Epithelial cell of proximal tubule (primary cell): ENCODE data around the gene PLD4. TPM values are rescaled to one million over a fixed set of nuclear protein-coding genes. Genes with fewer than 3 reads are reported as not detected.
"Not testable (repeated sequence)": the region's sequence is repeated elsewhere in the genome, so short reads cannot be mapped to it uniquely, and the experiment has no call there.

Source experiments
- DNase-seq: peaks from one replicate; pipeline ENCODE4 v3.0.0-alpha.2; 2011; ENCODE audit warnings: low read depth
- H3K4me3 ChIP-seq: 2 replicates; pipeline ENCODE4 v1.5.1; 2011; ENCODE audit warnings: low read depth, mild to moderate bottlenecking, low read length
- total RNA-seq: library from RNA; depleted of rRNA; stranded (reverse); fragments of >200 nt; gene quantifications from 2 replicates; pipeline ENCODE4 v1.2.3, GENCODE V29; 2015
- TF ChIP-seq, protein P1 (sequence below): conservative IDR thresholded peaks from 2 replicates; pipeline ENCODE4 v1.5.1; 2012; ENCODE audit warnings: low read depth, mild to moderate bottlenecking, low read length

The PLD4 gene
- total RNA-seq, 1 donor from 2014 or later, result not detected

GRCh38 chr14:104942586-104942985 is 17.9 kb downstream of the PLD4 start:
- H3K4me3 ChIP-seq, result no peak overlapping the region
- TF ChIP-seq, protein P1, sequence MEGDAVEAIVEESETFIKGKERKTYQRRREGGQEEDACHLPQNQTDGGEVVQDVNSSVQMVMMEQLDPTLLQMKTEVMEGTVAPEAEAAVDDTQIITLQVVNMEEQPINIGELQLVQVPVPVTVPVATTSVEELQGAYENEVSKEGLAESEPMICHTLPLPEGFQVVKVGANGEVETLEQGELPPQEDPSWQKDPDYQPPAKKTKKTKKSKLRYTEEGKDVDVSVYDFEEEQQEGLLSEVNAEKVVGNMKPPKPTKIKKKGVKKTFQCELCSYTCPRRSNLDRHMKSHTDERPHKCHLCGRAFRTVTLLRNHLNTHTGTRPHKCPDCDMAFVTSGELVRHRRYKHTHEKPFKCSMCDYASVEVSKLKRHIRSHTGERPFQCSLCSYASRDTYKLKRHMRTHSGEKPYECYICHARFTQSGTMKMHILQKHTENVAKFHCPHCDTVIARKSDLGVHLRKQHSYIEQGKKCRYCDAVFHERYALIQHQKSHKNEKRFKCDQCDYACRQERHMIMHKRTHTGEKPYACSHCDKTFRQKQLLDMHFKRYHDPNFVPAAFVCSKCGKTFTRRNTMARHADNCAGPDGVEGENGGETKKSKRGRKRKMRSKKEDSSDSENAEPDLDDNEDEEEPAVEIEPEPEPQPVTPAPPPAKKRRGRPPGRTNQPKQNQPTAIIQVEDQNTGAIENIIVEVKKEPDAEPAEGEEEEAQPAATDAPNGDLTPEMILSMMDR, result no peak
- no peak for DNase-seq

DNA sequence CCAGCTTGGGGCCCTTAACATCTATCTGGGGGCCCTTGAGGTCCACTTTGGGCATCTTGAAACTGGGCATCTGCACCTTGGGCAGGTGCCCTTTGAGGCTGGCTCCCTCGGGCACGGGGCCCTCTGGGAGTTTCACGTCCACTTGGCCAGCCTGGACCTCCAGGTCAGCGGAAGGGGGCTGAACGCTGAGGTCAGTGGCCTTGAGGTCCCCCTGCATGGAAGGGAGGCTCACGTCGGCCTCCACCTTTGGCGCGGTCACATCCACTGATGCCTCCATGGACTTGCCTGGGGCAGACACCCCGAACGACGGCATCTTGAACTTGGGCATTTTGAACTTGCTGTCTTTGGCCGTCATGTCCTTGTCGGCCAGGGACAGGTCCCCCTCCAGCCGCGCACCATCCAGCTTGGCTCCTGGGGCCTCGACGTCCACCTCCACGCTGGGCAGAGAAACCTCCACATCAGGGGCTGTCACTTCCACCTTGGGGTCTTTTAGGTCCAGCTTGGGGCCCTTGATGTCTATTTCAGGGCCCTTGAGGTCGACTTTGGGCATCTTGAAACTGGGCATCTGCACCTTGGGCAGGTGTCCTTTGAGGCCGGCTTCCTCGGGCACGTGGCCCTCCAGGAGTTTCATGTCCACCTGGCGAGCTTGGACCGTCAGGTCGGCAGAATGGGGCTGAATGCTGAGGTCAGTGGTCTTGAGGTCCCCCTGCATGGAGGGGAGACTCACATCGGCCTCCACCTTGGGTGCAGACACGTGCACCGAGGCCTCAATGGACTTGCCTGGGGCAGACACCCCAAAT is 18.7 kb downstream of the PLD4 start:
- not testable (repeated sequence) for DNase-seq, H3K4me3 ChIP-seq

- H3K4me3 ChIP-seq, DNase-seq: not testable (repeated sequence)
These were observed 19.3 kb downstream of the PLD4 start for GRCh38 chr14:104944016-104944308.

GRCh38 chr14:104944436-104945205 is 19.9 kb downstream of the PLD4 start:
- not testable (repeated sequence) for H3K4me3 ChIP-seq, DNase-seq

GRCh38 chr14:104945266-104945665 is 20.6 kb downstream of the PLD4 start:
- H3K4me3 ChIP-seq, DNase-seq: not testable (repeated sequence)

DNA sequence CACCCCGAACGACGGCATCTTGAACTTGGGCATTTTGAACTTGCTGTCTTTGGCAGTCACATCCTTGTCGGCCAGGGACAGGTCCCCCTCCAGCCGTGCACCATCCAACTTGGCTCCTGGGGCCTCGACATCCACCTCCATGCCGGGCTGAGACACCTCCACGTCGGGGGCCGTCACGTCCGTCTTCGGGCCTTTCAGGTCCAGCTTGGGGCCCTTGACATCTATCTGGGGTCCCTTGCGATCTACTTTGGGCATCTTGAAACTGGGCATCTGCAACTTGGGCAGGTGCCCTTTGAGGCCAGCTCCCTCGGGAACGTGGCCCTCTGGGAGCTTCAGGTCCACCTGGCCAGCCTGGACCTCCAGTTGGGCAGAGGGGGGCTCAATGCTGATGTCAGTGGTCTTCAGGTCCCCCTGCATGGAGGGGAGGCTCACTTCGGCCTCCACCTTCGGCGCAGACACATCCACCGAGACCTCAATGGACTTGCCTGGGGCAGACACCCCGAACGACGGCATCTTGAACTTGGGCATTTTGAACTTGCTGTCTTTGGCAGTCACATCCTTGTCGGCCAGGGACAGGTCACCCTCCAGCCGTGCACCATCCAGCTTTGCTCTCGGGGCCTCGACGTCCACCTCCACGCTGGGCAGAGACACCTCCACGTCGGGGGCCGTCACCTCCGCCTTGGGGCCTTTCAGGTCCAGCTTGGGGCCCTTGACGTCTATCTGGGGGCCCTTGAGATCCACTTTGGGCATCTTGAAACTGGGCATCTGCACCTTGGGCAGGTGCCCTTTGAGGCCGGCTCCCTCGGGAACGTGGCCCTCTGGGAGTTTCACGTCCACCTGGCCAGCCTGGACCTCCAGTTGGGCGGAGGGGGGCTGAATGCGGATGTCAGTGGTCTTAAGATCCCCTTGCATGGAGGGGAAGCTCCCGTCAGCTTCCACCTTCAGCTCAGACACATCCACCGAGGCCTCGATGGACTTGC is 21.6 kb downstream of the PLD4 start:
- DNase-seq, H3K4me3 ChIP-seq: not testable (repeated sequence)

DNA sequence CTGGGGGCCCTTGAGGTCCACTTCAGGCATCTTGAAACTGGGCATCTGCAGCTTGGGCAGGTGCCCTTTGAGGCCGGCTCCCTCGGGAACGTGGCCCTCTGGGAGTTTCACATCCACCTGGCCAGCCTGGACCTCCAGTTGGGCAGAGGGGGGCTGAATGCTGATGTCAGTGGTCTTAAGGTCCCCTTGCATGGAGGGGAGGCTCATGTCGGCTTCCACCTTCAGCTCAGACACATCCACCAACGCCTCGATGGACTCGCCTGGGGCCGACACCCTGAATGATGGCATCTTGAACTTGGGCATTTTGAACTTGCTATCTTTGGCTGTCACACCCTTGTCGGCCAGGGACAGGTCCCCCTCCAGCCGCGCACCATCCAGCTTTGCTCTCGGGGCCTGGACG is 22.5 kb downstream of the PLD4 start:
- not testable (repeated sequence) for H3K4me3 ChIP-seq, DNase-seq

DNA sequence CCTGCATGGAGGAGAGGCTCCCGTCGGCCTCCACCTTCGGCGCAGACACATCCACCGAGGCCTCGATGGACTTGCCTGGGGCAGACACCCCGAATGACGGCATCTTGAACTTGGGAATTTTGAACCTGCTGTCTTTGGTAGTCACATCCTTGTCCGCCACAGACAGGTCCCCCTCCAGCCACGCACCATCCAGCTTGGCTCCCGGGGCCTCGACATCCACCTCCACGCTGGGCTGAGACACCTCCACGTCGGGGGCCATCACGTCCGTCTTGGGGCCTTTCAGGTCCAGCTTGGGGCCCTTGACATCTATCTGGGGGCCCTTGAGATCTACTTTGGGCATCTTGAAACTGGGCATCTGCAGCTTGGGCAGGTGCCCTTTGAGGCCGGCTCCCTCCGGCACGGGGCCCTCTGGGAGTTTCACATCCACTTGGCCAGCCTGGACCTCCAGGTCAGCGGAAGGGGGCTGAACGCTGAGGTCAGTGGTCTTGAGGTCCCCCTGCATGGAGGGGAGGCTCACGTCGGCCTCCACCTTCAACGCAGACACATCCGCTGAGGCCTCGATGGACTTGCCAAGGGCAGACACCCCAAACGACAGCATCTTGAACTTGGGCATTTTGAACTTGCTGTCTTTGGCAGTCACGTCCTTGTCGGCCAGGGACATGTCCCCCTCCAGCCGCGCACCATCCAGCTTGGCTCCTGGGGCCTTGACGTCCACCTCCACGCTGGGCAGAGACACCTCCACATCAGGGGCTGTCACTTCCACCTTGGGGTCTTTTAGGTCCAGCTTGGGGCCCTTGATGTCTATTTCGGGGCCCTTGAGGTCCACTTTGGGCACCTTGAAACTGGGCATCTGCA is 23.4 kb downstream of the PLD4 start:
- not testable (repeated sequence) for H3K4me3 ChIP-seq, DNase-seq

DNA sequence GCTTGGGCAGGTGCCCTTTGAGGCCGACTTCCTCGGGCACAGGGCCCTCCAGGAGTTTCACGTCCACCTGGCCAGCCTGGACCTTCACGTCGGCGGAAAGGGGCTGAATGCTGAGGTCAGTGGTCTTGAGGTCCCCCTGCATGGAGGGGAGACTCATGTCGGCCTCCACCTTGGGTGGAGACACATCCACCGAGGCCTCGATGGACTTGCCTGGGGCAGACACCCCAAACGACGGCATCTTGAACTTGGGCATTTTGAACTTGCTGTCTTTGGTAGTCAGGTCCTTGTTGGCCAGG is 24.0 kb downstream of the PLD4 start:
- H3K4me3 ChIP-seq, result no peak overlapping the region
- TF ChIP-seq, protein P1, result no peak
- no peak for DNase-seq

DNA sequence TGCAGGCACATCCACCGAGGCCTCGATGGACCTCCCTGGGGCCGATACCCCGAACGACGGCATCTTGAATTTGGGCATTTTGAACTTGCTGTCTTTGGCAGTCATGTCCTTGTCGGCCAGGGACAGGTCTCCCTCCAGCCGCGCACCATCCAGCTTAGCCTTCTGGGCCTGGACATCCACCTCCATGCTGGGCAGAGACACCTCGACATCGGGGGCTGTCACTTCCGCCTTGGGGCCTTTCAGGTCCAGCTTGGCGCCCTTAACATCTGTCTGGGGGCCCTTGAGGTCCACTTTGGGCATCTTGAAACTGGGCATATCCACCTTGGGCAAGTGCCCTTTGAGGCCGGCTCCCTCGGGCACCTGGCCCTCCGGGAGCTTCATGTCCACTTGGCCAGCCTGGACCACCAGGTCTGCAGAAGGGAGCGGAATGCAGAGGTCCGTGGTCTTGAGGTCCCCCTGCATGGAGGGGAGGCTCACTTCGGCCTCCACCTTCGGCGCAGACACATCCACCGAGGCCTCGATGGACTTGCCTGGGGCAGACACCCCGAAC is 24.8 kb downstream of the PLD4 start:
- DNase-seq, result not testable (repeated sequence)

More for the DNA sequence above, 24.8 kb downstream of the PLD4 start:
- not testable (repeated sequence) for H3K4me3 ChIP-seq
